HG03135 (cell line): Measurements from ENCODE around the gene GJA3.

Source experiments
- ATAC-seq: cut with Tn5 transposase; IDR thresholded peaks from one replicate; pipeline ENCODE4 v1.9.1; 2021; ENCODE audit warnings: mild to moderate bottlenecking, moderate library complexity; ENCODE audit not compliant: unreplicated experiment

Gene GJA3

GRCh38 chr13:20160306-20161274 lies at the start of gene GJA3:
Gene GJA3, minus strand, starts transcription at chr13:20161052. Its CDS starts 17,764 bp downstream, at chr13:20143288.
- no peak for ATAC-seq

GRCh38 chr13:20209948-20210347 lies 49.1 kb upstream of the GJA3 start:
- no peak for ATAC-seq

GRCh38 chr13:20206698-20207235 lies 45.9 kb upstream of the GJA3 start:
- ATAC-seq = no peak

GRCh38 chr13:20206065-20206697 lies 45.3 kb upstream of the GJA3 start:
- no peak for ATAC-seq

- ATAC-seq = no peak
Observed at GRCh38 chr13:20198781-20199180, 37.9 kb upstream of the GJA3 start.

GRCh38 chr13:20197361-20197834 lies 36.5 kb upstream of the GJA3 start:
- ATAC-seq = no peak

- no peak for ATAC-seq
Observed at GRCh38 chr13:20195801-20196200, 34.9 kb upstream of the GJA3 start.

GRCh38 chr13:20193907-20194631 lies 33.2 kb upstream of the GJA3 start:
- no peak for ATAC-seq

- ATAC-seq = no peak
Observed at GRCh38 chr13:20193162-20193906, 32.5 kb upstream of the GJA3 start.

GRCh38 chr13:20192836-20193161 lies 31.9 kb upstream of the GJA3 start, which contains the start of gene GJB2:
Gene GJB2, minus strand, starts transcription at chr13:20192938. Its CDS starts 3,357 bp downstream, at chr13:20189581.
- no peak for ATAC-seq

GRCh38 chr13:20192158-20192835 lies 31.4 kb upstream of the GJA3 start:
- no peak for ATAC-seq

GRCh38 chr13:20191311-20192157 lies 30.7 kb upstream of the GJA3 start:
- no peak for ATAC-seq

GRCh38 chr13:20190481-20191310 lies 29.8 kb upstream of the GJA3 start:
- ATAC-seq = no peak

- ATAC-seq = no peak
Observed at GRCh38 chr13:20190076-20190475, 29.2 kb upstream of the GJA3 start.

GRCh38 chr13:20188667-20189553 lies 28.1 kb upstream of the GJA3 start:
- no peak for ATAC-seq

- no peak for ATAC-seq
Observed at GRCh38 chr13:20186771-20187170, 25.9 kb upstream of the GJA3 start.
